K562 (cell line): ENCODE results near the gene USP2. TPM values are rescaled to one million over a fixed set of nuclear protein-coding genes. Genes with fewer than 3 reads are reported as not detected.
A peak's percentile ranks its signal among the peaks of the same experiment; 100 is the strongest.

Experiments
- ATAC-seq: fragments of 200-7000 bp; cut with Tn5 transposase; 3 replicates; pipeline ENCODE4 v1.9.1; 2020; ENCODE audit warnings: moderate library complexity
- BruUV-seq: library from RNA; stranded (reverse); fragments of 400-500 nt; replicated peaks from 2 replicates; lab custom pipeline; 2021; lab: Mats Ljungman, UMichigan
- CTCF ChIA-PET: fragments of 300-600 bp; formaldehyde crosslinking; extraction: SDS; loops from one replicate; lab custom pipeline; 2021; ENCODE audit warnings: low intra/inter-chr PET ratio; lab: Yijun Ruan, JAX
- POLR2A ChIA-PET: fragments of 300-600, 350-650 bp; sonication (Branson Sonifier 250); formaldehyde crosslinking; extraction: SDS; loops from one replicate; lab custom pipeline; 2021; ENCODE audit warnings: antibody characterized with exemption, inconsistent platforms; lab: Yijun Ruan, JAX
- DNase-seq, 4 experiments: peaks; one replicate each; pipeline versions ENCODE4 v3.0.0 to v3.0.0-alpha.2; 2011 to 2018; ENCODE audit warnings: low spot score in 3 of 4, mixed read lengths in 3 of 4; ENCODE audit errors: extremely low read depth in 1 of 4
- FAIRE-seq: peaks from 2 replicates; lab custom pipeline; 2011; peaks lifted over from hg19 to GRCh38; lab: Jason Lieb, UNC
- H2AFZ ChIP-seq: 2 replicates; pipeline ENCODE4 v1.6.0; 2011; ENCODE audit warnings: low read depth, low read length, control low read depth, inconsistent platforms
- H3K27ac ChIP-seq: fragments of 200-600 bp; 3 replicates; pipeline ENCODE4 v1.8.0; 2011; ENCODE audit warnings: low read depth, mild to moderate bottlenecking, control low read depth, inconsistent platforms, low read length, moderate library complexity, mixed read lengths; ENCODE audit errors: extremely low read depth
- H3K27me3 ChIP-seq, 2 experiments: fragments of 300-600 bp in 1 of 2; 2 replicates in 1 of 2; 3 replicates in 1 of 2; pipeline versions ENCODE4 v1.6.0 to v1.8.0; 2011; ENCODE audit warnings: inconsistent platforms in 2 of 2, low read length in 2 of 2, mild to moderate bottlenecking in 1 of 2, mixed read lengths in 1 of 2, moderate library complexity in 1 of 2; ENCODE audit not compliant: control insufficient read depth in 2 of 2, insufficient read depth in 2 of 2
- H3K36me3 ChIP-seq: fragments of 300-600 bp; 3 replicates; pipeline ENCODE4 v1.8.0; 2011; ENCODE audit warnings: mild to moderate bottlenecking, low read length, inconsistent platforms; ENCODE audit not compliant: control insufficient read depth, insufficient read depth
- H3K4me1 ChIP-seq, 2 experiments: fragments of 200-600 bp in 1 of 2; replicated peaks in 1 of 2; 2 replicates in 1 of 2; 3 replicates in 1 of 2; pipeline versions ENCODE4 v1.5.1 to v1.8.0; 2011; ENCODE audit warnings: inconsistent platforms in 2 of 2, low read length in 2 of 2, mild to moderate bottlenecking in 1 of 2, mixed read lengths in 1 of 2, moderate library complexity in 1 of 2; ENCODE audit not compliant: control insufficient read depth in 2 of 2, insufficient read depth in 2 of 2
- H3K4me2 ChIP-seq: 2 replicates; pipeline ENCODE4 v1.6.1; 2011; ENCODE audit warnings: low read length, control low read depth, inconsistent platforms, mixed read lengths; ENCODE audit not compliant: insufficient read depth
- H3K4me3 ChIP-seq: fragments of 200-600 bp; sonication (generic), shearing (Covaris generic); 2 replicates; pipeline ENCODE4 v1.5.1; 2016; ENCODE audit warnings: control low read depth, inconsistent platforms
- H3K79me2 ChIP-seq: fragments of 200-600 bp; 3 replicates; pipeline ENCODE4 v1.8.0; 2011; ENCODE audit warnings: low read length, inconsistent platforms; ENCODE audit not compliant: control insufficient read depth, insufficient read depth
- H3K9ac ChIP-seq, 2 experiments: 2 replicates each; pipeline versions ENCODE4 v1.6.0 to v1.6.1; 2011; ENCODE audit warnings: low read depth in 2 of 2, low read length in 2 of 2, control low read depth in 1 of 2, inconsistent platforms in 1 of 2, mild to moderate bottlenecking in 1 of 2, mixed read lengths in 1 of 2; ENCODE audit not compliant: insufficient read depth in 1 of 2
- H3K9me1 ChIP-seq: one replicate; pipeline ENCODE4 v1.6.0; 2011; ENCODE audit warnings: inconsistent platforms, mild to moderate bottlenecking, low read length, moderate library complexity; ENCODE audit not compliant: control insufficient read depth, insufficient read depth
- H3K9me3 ChIP-seq: replicated peaks from 2 replicates; pipeline ENCODE4 v1.5.1; 2011; ENCODE audit warnings: low read depth, low read length, inconsistent platforms; ENCODE audit not compliant: control insufficient read depth, insufficient read depth
- H4K20me1 ChIP-seq: replicated peaks from 2 replicates; pipeline ENCODE4 v1.6.1; 2011; ENCODE audit warnings: low read length, inconsistent platforms, mixed read lengths; ENCODE audit not compliant: control insufficient read depth, insufficient read depth
- ELF1 ChIP-seq: fragments of 200-800 bp; sonication (Bioruptor generic); IDR thresholded peaks from 2 replicates; pipeline ENCODE4 v1.6.1; 2016; ENCODE audit warnings: missing genetic modification characterization, missing compliant biosample characterization
- ETV1 ChIP-seq: fragments of 450-650 bp; conservative IDR thresholded peaks from 2 replicates; pipeline ENCODE4 v1.6.1; 2016; ENCODE audit warnings: missing genetic modification characterization, control low read depth, low read depth, missing compliant biosample characterization
- HNRNPK ChIP-seq: fragments of 200-400 bp; formaldehyde crosslinking; IDR thresholded peaks from one replicate; pipeline ENCODE4 v1.6.1; 2018; ENCODE audit warnings: mild to moderate bottlenecking, low read depth, low read length; ENCODE audit not compliant: poor library complexity, severe bottlenecking
- L3MBTL2 ChIP-seq: fragments of 450-650 bp; IDR thresholded peaks from 2 replicates; pipeline ENCODE4 v1.6.1; 2016; ENCODE audit warnings: mild to moderate bottlenecking, moderate library complexity
- POU5F1 ChIP-seq: fragments of 150-350 bp; IDR thresholded peaks from 2 replicates; pipeline ENCODE4 v1.6.1; 2014; ENCODE audit warnings: borderline replicate concordance, low read length, low read depth, mild to moderate bottlenecking; ENCODE audit not compliant: partially characterized antibody
- SMAD4 ChIP-seq: fragments of 250-450 bp; sonication (Bioruptor Pico); conservative IDR thresholded peaks from 2 replicates; pipeline ENCODE4 v1.8.0; 2021; ENCODE audit warnings: inconsistent platforms, mild to moderate bottlenecking, moderate library complexity
- SMARCC2 ChIP-seq: fragments of 450-650 bp; IDR thresholded peaks from 2 replicates; pipeline ENCODE4 v1.6.1; 2017; ENCODE audit warnings: antibody characterized with exemption, moderate library complexity, mild to moderate bottlenecking, low read depth
- SPI1 ChIP-seq: IDR thresholded peaks from 2 replicates; pipeline ENCODE4 v1.6.1; 2011; ENCODE audit warnings: low read depth, low read length, control low read depth, borderline replicate concordance
- WGBS: fragments of 100-300 bp; shearing (Covaris generic); methylation state at CpG from one replicate; pipeline ENCODE4 v1.1.6; 2016; ENCODE audit warnings: low coverage, mixed read lengths; ENCODE audit not compliant: insufficient coverage; ENCODE audit errors: missing lambda C conversion rate; 5-methylcytosine and 5-hydroxymethylcytosine counted together
- in situ Hi-C: fragments of 300-500 bp; cut with MboI; formaldehyde crosslinking; loops from 4 replicates; pipeline ENCODE4 v1.15.0; 2018; ENCODE audit warnings: inconsistent platforms, mixed read lengths
- intact Hi-C: fragments of 100-400 bp; cut with micrococcal nuclease; formaldehyde crosslinking; loops from 2 replicates; pipeline ENCODE4 v1.14.2; 2022
- polyA plus RNA-seq, 8 experiments: library from polyadenylated mRNA; depleted of rRNA in 4 of 8; stranded (reverse) in 5 of 8; unstranded in 3 of 8; fragments of >200 nt; fragmentation: Nextera tagmentation in 2 of 8; fragmentation: Illumina TruSeq in 1 of 8; extraction: Ambion mirVana in 2 of 8; extraction: Trizol in 1 of 8; gene quantifications; 2 replicates each; pipeline versions ENCODE4 v1.2.1 to v1.2.3, GENCODE V29; 2011 to 2014; ENCODE audit warnings: inconsistent platforms in 1 of 8, missing spikeins in 1 of 8
- total RNA-seq, 7 experiments: library from RNA; depleted of rRNA in 6 of 7; stranded (reverse); fragments of >200 nt in 6 of 7; fragmentation: Illumina TruSeq in 2 of 7; extraction: Trizol in 2 of 7; gene quantifications; 2 replicates each; pipeline versions ENCODE4 v1.2.1 to v1.2.3, GENCODE V29; 2011 to 2021; ENCODE audit warnings: low replicate concordance in 1 of 7
- TF ChIP-seq, protein P1 (sequence below): fragments of 250-450 bp; sonication (Bioruptor Pico); IDR thresholded peaks from 2 replicates; pipeline ENCODE4 v1.8.0; 2021; ENCODE audit warnings: moderate library complexity, mild to moderate bottlenecking, inconsistent platforms
- TF ChIP-seq, protein P2 (sequence below): sonication (generic); IDR thresholded peaks from 2 replicates; pipeline ENCODE4 v1.6.1; 2016
- TF ChIP-seq, protein P3 (sequence below), 2 experiments: fragments of 450-650 bp in 1 of 2; sonication (generic) in 1 of 2; formaldehyde crosslinking in 1 of 2; IDR thresholded peaks; 2 replicates each; pipeline versions ENCODE4 v1.7.1 to v1.9.0; 2016 to 2022; ENCODE audit warnings: inconsistent platforms in 1 of 2, mild to moderate bottlenecking in 1 of 2, missing genetic modification reagents in 1 of 2

Gene USP2
- total and polyA plus RNA-seq, 9 of the 15 experiments (the other 6 are each of a cell fraction or from before 2014, with no cell fraction given) = 2.8 to 16.9 (median 3.9) TPM

DNA sequence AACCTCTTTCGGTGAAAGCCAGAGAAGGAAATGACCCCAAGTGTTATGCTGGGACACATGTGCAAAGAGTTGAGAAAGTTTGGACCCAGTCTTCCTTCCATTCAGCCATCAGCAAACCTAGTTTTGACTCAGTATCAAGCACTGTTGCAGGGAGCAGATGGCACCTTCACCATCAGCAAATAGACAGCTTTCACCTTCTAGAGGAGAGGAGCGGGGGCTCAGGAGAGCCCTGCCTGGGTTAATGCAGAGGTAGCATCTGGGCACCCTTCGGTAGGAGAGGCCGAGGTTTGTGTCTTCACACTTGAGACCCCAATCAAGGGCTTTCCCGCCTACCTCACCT lies 18.8 kb downstream of the USP2 start:
- Histone ChIP-seq H3K9ac (peak overlapping the region in 1 of 2 experiments; percentile 93; a peak in 3 of 4 replicates), H3K27me3 (no peaks in the 10 kb centered on the region)
- CTCF ChIA-PET = no interaction called here
- intact Hi-C loops = no loop called here
- 85% methylated on average over 5 of the region's 5 CpGs for WGBS
- TF ChIP-seq HNRNPK (no peak), L3MBTL2 (no peak), POU5F1 (no peak), SMAD4 (CRISPR knock-in tag) (no peak), SMARCC2 (no peak), ELF1 (tag) (no peak), SPI1 (no peak), ETV1 (no peak)
- TF ChIP-seq, protein P1, sequence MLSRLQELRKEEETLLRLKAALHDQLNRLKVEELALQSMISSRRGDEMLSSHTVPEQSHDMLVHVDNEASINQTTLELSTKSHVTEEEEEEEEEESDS (CRISPR knock-in tag) = no peak
- TF ChIP-seq, protein P2, sequence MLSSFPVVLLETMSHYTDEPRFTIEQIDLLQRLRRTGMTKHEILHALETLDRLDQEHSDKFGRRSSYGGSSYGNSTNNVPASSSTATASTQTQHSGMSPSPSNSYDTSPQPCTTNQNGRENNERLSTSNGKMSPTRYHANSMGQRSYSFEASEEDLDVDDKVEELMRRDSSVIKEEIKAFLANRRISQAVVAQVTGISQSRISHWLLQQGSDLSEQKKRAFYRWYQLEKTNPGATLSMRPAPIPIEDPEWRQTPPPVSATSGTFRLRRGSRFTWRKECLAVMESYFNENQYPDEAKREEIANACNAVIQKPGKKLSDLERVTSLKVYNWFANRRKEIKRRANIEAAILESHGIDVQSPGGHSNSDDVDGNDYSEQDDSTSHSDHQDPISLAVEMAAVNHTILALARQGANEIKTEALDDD = no peak
- TF ChIP-seq, protein P3, sequence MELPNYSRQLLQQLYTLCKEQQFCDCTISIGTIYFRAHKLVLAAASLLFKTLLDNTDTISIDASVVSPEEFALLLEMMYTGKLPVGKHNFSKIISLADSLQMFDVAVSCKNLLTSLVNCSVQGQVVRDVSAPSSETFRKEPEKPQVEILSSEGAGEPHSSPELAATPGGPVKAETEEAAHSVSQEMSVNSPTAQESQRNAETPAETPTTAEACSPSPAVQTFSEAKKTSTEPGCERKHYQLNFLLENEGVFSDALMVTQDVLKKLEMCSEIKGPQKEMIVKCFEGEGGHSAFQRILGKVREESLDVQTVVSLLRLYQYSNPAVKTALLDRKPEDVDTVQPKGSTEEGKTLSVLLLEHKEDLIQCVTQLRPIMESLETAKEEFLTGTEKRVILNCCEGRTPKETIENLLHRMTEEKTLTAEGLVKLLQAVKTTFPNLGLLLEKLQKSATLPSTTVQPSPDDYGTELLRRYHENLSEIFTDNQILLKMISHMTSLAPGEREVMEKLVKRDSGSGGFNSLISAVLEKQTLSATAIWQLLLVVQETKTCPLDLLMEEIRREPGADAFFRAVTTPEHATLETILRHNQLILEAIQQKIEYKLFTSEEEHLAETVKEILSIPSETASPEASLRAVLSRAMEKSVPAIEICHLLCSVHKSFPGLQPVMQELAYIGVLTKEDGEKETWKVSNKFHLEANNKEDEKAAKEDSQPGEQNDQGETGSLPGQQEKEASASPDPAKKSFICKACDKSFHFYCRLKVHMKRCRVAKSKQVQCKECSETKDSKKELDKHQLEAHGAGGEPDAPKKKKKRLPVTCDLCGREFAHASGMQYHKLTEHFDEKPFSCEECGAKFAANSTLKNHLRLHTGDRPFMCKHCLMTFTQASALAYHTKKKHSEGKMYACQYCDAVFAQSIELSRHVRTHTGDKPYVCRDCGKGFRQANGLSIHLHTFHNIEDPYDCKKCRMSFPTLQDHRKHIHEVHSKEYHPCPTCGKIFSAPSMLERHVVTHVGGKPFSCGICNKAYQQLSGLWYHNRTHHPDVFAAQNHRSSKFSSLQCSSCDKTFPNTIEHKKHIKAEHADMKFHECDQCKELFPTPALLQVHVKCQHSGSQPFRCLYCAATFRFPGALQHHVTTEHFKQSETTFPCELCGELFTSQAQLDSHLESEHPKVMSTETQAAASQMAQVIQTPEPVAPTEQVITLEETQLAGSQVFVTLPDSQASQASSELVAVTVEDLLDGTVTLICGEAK (IDR thresholded peaks at IDR 0.05) = no peak
- TF ChIP-seq, protein P3 (CRISPR knock-in tag; IDR thresholded peaks at IDR 0.05) = no peak
- TF ChIP-seq, all 486 proteins: peak for 0
- Histone ChIP-seq H3K36me3 (peaks cover 22% of the 10 kb centered on the region), H3K4me3 (no peak overlapping the region), H3K4me2 (peak overlapping the region; percentile 24; the same call in 1 of the 2 replicates), H3K9me3 (no peaks in the 10 kb centered on the region), H3K9me1 (peaks cover 5% of the 10 kb centered on the region), H3K79me2 (peaks cover 18% of the 10 kb centered on the region; the same call in 2 of the 3 replicates), H3K27ac (no peak overlapping the region), H2AFZ (no peak overlapping the region), H4K20me1 (no peaks in the 10 kb centered on the region), H3K4me1 (peaks cover 50 to 52% of the 10 kb centered on the region in 2 experiments)
- POLR2A ChIA-PET = interaction anchor here (0.6 to 3.0 kb wide), 5 partner anchors 13 to 181 kb away, joined by 3 to 24 read pairs (median 3); no protein-coding TSS in a partner anchor
- FAIRE-seq (no peak), DNase-seq (no peak), ATAC-seq (no peak)
- BruUV-seq = no TSS peak
- in situ Hi-C loops = no loop called here
